ENCODE measurements around the gene TMEM81.

TMEM81 gene

GRCh38 chr1:205059660-205060059 lies 24.6 kb downstream of the TMEM81 start:
- DNase-seq (ENCODE audit: low read depth in 3 of 3) = no peak

- no peak for DNase-seq (ENCODE audit: low read depth in 3 of 3)
Observed at GRCh38 chr1:205058853-205059252, 25.4 kb downstream of the TMEM81 start.

- no peak for DNase-seq (ENCODE audit: low read depth in 3 of 3)
Observed at GRCh38 chr1:205057808-205058575, 26.3 kb downstream of the TMEM81 start.

GRCh38 chr1:205056956-205057568 lies 27.2 kb downstream of the TMEM81 start:
- DNase-seq (ENCODE audit: low read depth in 3 of 3) = no peak

GRCh38 chr1:205056188-205056611 lies 28.1 kb downstream of the TMEM81 start:
- no peak for DNase-seq (ENCODE audit: low read depth in 3 of 3)

- no peak for DNase-seq (ENCODE audit: low read depth in 3 of 3)
Observed at GRCh38 chr1:205054013-205054412, 30.2 kb downstream of the TMEM81 start.

GRCh38 chr1:205053296-205053695 lies 31.0 kb downstream of the TMEM81 start:
- no peak for DNase-seq (ENCODE audit: low read depth in 3 of 3)

- no peak for DNase-seq (ENCODE audit: low read depth in 3 of 3)
Observed at GRCh38 chr1:205052690-205053089, 31.6 kb downstream of the TMEM81 start.

GRCh38 chr1:205049479-205049878 lies 34.8 kb downstream of the TMEM81 start:
- no peak for DNase-seq (ENCODE audit: low read depth in 3 of 3)

GRCh38 chr1:205048382-205048781 lies 35.9 kb downstream of the TMEM81 start:
- DNase-seq (ENCODE audit: low read depth in 3 of 3) = no peak

- no peak for DNase-seq (ENCODE audit: low read depth in 3 of 3)
Observed at GRCh38 chr1:205047764-205048231, 36.5 kb downstream of the TMEM81 start.

- DNase-seq (ENCODE audit: low read depth in 3 of 3) = no peak
Observed at GRCh38 chr1:205046870-205047269, 37.4 kb downstream of the TMEM81 start.

GRCh38 chr1:205045146-205045545 lies 39.1 kb downstream of the TMEM81 start:
- no peak for DNase-seq (ENCODE audit: low read depth in 3 of 3)

GRCh38 chr1:205044741-205045140 lies 39.5 kb downstream of the TMEM81 start:
- DNase-seq (ENCODE audit: low read depth in 3 of 3) = no peak

GRCh38 chr1:205043866-205044265 lies 40.4 kb downstream of the TMEM81 start:
- no peak for DNase-seq (ENCODE audit: low read depth in 3 of 3)

- no peak for DNase-seq (ENCODE audit: low read depth in 3 of 3)
Observed at GRCh38 chr1:205042911-205043806, 41.1 kb downstream of the TMEM81 start, which contains the start of gene CNTN2. CNTN2 (plus strand) TSS chr1:205043212; CDS start chr1:205053186, 9,974 bp downstream.

GRCh38 chr1:205041998-205042910 lies 42.0 kb downstream of the TMEM81 start:
- no peak for DNase-seq (ENCODE audit: low read depth in 3 of 3)

GRCh38 chr1:205041001-205041715 lies 43.1 kb downstream of the TMEM81 start:
- no peak for DNase-seq (ENCODE audit: low read depth in 3 of 3)

GRCh38 chr1:205038132-205038786 lies 46.0 kb downstream of the TMEM81 start:
- no peak for DNase-seq (ENCODE audit: low read depth in 3 of 3)

GRCh38 chr1:205037539-205037938 lies 46.7 kb downstream of the TMEM81 start:
- no peak for DNase-seq (ENCODE audit: low read depth in 3 of 3)
